GM18507 (cell line): ENCODE measurements around the gene SMARCC2.
"Not testable (repeated sequence)": the region's sequence is repeated elsewhere in the genome, so short reads cannot be mapped to it uniquely, and the experiment has no call there.

Experiments used
- DNase-seq: peaks from one replicate; pipeline ENCODE4 v3.0.0; 2011; ENCODE audit warnings: low read depth; ENCODE audit not compliant: insufficient read length; ENCODE audit errors: extremely low spot score
- FAIRE-seq: peaks from 2 replicates; lab custom pipeline; 2011; peaks lifted over from hg19 to GRCh38; lab: Jason Lieb, UNC

The SMARCC2 gene

DNA sequence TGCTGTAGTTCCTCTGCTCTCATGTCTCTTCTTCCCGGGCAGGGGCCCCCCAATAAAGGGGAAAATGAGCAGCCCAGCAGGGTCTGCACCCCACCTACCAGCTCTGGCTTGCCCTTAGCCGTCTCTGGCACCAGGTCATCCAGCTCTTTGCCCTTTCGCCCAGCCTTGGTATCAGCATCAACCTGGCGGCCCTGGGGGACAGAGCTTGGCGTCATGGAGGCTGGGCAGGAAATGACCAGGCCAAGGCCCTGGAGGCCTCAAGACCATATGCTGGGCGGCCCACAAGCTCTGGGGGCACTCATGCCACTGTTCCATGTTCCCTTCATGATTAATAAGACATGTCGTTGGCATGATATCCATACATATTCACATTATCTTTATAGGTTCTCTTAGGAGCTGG is 16.4 kb downstream of the SMARCC2 start:
- DNase-seq, result no peak
- FAIRE-seq, result no peak

DNA sequence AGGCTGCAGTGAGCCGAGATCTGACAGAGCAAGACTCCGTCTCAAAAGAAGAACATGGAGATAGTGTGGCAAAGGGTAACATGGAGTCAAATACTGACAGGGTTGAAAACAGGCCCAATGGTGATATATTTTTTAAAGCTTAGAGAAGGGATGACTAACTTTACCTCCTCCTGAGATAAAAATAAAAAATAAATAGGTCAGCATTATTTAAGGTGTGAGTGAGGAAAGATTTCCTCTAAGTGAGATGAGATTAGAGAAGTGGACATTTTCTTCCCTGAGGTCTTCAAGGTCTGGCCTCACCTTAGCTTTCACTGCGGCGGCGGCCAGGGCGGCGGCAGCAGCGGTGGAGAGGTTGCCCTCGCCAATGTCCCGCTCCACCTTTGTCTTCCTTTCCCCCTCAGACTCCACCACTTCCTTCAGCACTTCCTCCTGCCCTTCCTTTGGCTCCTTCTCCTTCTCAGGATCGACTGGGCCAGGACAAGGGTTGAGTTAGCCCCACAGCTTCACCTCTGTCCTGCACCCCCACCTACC is 20.0 kb downstream of the SMARCC2 start:
- DNase-seq (no peak), FAIRE-seq (no peak)

DNA sequence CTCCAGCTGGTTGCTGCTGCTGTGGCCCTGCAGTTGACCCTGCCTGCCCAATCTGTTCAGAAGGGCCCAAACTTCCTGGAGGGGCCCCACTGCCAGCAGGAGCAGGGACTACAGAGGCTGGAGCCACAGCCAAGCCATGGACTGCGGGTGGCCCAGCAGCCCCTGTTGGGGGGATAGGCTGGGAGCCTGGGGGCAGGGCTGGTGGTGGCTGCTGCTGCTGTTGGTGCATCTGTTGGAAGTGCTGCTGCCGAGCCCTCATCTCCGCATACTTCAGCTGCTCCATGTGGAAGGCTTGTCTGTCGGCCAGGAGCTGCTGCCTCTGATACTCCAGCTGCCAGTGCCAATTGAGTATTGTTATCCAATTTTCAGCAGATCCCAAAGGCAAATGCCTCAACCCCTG is 23.9 kb downstream of the SMARCC2 start:
- no peak for FAIRE-seq
- no peak for DNase-seq

DNA sequence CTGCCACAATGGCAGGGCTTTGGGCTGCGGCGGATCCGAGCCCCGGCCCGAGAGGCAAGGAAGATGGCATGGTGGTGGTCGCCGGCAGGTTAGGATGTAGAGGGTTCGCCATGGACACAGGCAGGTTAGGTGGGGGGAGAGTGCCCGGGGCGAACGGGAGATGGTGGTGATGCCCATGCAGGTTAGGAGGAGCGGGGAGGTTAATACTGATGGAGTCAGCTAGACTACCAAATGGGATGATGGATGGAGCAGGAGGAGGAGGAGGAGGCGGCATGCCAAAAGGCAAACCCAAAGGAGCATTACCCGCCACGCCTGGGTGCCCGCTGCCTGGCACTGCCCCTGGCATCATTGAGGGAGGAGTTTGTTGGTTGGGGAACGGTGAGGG is 24.9 kb downstream of the SMARCC2 start:
- DNase-seq, result no peak
- no peak for FAIRE-seq

DNA sequence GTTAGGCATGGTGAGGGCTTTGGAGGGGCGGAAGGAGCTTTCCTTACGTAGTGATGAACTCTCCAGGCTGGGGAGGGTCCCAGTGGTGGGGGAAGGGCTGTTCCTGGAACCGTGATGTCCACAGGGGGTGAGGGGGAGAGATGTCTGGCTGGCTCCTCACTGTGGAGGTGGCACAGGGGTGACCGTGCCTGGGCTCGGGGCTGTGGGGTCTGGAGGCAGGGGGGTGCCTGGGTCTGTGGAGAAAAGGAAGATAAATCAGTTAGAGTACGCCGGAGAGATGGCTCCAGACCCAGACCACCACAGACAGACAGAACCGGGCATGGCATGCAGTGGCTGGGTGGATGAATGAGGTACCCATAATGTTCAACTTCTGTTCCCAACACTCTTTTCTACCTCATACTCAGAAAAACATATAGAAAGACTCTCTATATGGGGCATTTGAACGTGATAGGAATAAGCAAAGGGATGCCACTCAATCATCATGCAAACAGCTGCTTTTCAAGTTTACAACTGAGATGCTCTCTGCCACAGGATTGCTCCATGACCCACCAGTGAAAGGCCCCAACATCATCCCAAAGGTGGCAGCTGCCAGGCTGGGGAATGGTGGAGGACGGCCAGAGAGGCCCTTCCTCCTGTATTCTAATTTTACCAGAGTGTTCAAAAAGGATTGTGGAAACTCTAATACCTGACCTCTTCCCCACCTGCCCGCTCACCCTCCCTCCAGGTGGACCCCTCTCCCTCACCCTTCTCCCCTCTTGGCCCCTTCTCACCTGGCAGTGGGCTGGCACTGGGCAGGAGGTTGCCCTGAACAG is 25.5 kb downstream of the SMARCC2 start:
- FAIRE-seq (no peak), DNase-seq (no peak)

DNA sequence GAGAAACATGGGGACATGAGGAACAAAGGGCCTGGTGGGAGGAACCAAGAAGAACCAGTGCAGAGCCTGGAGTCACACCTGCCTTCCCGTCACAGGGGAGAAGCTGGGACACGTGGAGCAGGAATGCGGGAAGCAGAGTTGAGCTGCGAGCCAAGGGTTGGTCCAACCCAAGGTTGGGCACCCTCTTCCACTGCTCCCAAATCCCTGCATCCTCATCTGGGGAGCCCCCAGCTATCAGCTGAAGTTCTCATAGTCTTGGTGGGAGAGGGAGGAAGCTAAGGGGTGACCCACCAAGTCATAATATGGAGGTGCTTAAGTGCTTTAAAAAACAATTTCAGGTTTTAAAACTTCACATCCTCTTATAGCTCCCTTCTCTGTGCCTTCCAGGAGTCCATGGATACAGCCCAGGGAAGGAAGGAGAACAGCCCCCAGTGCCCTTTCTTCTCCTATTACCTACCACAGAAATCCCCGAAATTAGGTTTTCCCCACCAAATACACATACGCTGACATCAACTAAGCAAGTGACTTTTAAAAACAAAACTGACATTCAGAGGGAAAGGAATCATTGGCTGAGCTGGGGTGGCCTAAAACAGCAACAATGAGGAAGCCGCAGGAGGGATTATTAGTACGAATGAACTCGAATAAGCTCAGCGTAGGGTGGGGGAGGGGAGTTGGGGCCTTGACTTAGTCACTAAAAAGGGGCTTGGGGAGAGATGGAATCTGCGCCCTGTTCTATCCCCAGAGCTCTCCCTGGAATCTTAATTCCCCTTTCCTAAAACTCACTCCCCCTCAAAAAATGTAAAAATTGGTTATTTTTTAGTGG is 26.6 kb downstream of the SMARCC2 start:
- DNase-seq (no peak), FAIRE-seq (no peak)

DNA sequence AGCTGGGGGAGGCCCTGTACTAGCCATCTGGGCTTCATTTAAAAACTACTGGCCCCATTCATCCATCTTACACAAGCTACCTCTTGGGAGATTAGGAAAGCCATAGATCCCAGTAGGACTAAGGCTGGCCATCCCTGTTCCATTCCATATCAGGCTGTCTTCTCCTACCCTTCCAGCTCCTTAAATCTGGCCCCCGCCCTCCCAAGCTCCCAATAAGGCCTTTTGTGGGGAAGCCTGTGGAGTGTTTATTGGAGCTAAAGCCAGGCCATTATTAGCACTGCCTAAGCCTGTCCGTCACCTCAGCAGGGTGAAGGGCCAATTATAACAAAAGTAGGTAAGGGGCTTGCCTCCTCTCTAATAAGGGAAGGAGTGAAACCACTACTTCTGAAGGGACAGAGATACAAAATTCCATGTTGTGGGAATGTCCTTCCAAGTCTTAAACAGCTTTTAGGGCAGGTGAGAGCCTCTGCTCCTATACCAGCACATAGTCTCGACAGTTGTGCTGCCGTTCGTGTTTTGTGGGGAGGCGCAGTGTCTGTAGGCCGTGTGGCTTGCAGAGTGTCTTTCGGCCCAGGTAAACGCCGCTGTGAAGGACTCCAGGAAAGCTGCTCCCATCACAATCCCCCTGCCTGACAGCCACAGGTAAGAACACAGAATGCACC is 27.5 kb downstream of the SMARCC2 start:
- FAIRE-seq (no peak), DNase-seq (no peak)

DNA sequence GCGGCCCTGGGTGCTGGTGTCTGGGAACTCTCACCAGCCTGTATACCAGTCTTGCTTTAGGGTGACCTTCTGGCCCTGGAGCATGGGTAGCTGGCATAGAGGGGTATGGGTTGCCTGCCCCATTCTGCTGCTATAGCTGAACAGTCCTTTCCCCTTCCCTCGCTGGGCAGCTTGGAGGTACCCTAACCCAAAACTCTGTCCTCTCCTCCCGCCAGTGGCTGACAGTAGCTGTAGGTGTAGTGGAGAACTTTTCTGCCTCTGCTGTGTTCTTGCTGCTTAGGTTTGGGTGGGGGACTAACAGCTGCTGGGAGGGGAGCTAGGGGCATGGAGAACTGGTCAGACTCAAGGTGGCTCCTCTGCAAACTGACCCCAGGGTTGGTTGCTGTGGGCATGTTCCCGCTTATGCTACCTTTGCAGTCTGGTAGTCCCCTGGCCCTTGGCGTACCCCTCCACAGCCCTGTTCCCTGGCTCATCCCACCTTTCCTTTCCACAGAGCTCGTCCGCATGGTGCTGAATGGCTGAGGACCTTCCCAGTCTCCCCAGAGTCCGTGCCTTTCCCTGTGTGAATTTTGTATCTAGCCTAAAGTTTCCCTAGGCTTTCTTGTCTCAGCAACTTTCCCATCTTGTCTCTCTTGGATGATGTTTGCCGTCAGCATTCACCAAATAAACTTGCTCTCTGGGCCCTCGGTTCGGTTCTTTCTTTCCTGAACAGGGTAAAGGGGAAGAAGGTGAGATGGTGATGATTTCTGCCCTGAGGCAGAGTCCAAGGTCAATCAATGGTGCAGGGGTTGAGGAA is 28.2 kb downstream of the SMARCC2 start:
- DNase-seq (no peak), FAIRE-seq (no peak)

DNA sequence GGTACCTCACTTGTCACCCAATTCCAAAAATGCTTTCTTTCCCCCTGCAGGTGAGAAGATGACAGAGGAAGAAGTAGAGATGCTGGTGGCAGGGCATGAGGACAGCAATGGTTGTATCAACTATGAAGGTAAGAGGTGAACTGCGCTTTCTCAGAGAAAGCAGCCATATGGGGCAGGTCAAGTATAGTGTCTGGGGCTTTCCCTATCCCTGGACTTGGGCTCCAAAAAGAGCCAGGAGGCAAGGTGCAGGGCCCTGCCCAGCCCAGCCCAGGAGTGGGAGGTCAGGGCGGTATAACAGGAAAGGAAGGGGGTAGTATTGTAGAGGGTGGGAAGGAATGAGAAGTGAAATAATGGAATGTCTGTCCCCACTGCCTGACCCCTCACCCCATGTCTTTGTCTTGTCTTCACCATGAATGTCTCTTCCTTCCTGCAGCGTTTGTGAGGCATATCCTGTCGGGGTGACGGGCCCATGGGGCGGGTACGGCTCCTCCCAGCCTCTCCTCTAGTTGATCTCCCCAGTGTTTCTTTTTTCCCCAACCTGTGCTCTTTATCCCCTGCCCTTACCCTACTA is 29.0 kb downstream of the SMARCC2 start:
- FAIRE-seq (no peak), DNase-seq (no peak)

DNA sequence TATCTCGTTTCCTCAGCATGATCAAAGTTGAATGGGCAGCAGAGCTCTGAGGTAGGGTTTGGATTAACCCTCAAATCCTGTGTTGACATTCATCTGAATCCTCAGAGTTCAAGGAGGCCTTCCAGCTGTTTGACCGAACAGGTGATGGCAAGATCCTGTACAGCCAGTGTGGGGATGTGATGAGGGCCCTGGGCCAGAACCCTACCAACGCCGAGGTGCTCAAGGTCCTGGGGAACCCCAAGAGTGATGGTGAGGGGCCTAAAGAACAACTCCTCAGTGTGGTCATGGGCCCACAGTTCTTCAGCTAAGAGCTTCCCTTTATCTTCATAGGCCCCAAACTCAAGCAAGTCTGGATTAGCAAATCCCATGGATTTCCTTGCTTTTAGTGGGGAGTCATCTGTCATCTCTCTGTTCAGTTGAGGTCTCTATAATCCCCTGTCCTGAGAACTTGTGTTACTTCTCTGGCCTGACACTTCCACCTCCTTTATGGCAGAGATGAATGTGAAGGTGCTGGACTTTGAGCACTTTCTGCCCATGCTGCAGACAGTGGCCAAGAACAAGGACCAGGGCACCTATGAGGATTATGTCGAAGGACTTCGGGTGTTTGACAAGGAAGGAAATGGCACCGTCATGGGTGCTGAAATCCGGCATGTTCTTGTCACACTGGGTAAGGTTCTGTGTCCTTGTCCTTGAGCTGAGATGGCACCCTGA is 29.6 kb downstream of the SMARCC2 start:
- DNase-seq, result no peak
- no peak for FAIRE-seq

DNA sequence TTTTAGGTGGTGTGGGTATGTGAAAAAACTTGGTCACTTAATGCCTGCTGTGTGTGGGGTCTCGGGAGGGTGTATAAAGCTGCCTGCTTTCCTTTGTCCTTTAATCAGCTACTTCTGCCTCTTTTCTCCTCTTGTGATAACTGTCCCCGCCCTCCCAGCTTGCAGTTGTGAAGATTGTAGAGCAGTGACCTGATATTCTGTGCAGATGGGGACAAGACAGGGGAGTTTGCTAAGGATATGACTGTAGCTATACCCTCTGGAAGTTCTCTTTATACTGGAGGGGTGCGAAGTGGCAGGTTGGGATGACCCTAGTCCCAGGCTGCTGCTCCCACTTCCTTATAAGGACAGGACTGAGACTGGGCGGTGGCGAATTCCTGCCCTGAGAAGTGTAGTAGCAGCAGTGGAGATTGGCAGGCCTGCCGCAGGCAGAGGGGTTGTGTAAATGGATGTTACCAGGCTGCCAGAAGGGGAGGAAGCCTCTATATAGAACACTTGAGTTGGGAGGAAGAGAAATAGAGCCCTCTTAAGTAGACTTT is 30.3 kb downstream of the SMARCC2 start:
- DNase-seq (no peak), FAIRE-seq (peak; percentile 72)

DNA sequence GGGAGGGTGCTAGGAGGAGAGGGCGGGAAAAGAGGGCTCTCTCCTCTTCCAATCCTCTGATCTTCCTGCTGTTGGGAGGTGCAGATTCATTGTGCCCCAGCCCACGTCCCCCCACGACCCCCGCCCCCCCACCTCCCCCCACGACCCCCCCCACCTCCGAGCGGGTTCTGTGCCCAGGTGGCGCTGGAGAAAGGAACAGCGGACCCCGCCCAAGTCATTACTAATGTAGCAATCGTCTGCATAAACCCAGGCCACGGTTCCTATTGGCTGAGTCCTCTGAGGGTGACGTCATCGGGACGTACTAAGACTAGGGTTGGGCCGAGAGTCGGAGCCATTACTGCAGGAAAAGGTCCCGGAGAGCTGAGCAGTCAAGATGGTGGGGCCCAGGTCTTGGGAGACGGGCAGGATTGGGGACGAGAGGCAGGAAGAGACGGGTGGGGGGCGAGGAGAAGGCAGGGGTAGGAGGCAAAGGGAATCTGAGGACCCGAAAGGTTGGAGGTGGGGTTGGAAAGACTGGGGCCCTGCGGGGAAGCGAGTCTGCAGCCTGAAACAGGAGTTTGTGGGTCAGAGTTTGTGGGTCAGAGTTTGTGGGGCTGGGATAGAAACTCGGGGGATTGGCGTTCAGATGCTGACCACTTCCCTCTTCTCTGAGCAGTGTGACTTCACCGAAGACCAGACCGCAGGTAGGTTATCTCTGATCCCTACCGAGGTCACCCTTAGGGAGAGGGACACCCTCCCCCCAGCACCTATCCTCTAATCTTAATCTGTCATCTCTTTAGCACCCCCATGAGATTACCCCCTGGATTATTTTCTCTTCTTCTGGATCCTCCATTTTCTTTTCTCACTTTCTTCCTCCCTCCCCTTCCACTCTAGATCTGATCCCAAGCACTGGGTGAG is 31.0 kb downstream of the SMARCC2 start, which contains the start of gene MYL6:
Gene MYL6 (plus strand): TSS at position 331 of the 897 bp plus-strand sequence. CDS start 43 bp downstream, at position 374.
- DNase-seq (peak; percentile 80), FAIRE-seq (peak; percentile 96)

DNA sequence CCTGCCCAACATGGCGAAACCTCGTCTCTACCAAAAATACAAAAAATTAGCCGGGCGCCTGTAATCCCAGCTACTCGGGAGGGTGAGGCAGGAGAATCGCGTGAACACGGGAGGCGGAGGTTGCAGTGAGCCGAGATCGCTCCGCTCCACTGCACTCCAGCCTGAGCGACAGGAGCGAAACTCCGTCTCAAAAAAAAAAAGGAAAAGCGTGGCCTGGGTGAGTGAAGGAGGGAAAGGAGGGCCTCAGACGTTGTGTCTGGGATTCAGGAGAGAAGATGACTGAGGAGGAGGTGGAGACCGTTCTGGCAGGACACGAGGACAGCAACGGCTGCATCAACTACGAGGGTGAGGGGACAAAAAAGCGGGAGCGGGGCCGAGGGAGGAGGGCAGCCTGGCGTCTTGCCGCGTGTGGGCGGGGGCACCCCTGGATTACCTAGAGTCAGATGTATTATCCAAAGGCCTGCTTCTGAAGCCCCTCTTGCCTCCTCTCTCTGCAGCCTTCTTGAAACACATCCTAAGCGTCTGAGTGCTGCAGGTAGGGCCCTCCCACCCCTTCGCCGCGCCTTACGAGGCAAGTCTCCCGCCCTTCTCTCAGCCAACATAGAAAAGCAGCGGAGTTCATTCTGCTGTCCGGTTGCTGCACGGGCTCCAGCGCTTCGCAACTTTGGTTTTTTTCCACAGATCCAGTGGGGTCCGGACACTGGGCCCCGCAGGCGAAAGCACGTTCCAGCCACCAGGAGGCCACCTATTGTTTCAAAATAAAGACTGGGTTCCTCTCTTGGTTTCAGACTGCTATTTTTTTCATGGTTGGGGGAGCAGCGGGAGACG is 31.9 kb downstream of the SMARCC2 start:
- FAIRE-seq (no peak), DNase-seq (peak; percentile 58)

DNA sequence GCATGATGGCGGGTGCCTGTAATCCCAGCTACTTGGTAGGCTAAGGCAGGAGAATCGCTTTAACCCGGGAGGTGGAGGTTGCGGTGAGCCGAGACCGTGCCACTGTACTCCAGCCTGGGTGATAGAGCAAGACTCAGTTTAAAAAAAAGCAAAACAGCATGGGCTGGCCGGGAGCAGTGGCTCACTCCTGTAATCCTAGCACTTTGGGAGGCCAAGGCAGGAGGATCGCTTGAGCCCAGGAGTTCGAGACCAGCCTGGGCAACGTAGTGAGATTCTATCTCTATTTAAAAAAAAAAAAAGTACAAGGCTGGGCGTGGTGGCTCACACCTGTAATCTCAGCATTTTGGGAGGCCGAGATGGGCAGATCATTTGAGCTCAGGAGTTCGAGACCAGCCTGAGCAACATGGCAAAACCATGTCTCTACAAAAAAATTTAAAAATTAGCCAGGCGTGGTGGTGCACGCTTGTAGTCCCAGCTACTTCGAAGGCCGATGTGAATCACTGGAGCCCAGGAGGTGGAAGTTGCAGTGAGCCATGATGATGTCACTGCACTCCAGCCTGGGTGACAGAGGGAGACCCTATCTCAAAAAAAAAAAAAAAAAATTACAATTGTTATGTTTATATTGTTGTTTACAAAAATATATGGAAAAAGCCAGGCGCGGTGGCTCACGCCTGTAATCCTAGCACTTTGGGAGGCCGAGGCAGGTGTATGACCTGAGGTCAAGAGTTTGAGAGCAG is 32.7 kb downstream of the SMARCC2 start:
- DNase-seq, FAIRE-seq: not testable (repeated sequence)

DNA sequence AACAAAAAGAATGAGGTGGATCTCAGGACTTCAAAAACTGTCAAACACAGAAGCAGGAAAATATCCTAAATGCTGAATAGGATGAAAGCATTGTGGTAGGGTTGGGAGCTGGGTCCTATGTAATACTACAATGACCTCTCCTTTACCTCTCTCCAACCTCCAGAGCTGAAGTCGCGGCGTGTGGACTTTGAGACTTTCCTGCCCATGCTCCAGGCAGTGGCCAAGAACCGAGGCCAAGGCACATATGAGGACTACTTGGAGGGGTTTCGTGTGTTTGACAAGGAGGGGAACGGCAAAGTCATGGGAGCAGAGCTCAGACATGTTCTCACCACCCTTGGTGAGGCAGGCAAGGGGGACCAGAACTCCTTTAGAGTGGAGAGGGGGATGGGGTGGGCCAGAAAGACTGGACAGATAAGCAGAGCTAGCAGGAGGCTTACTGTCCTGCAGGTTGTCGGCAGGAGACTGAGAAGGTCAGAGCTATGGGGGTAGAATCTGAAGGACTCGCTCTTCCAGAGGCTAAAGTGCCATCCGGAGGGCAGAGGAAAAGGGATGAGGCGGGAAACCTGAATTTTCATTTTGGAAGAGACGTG is 33.9 kb downstream of the SMARCC2 start:
- no peak for FAIRE-seq

More for the DNA sequence above, 33.9 kb downstream of the SMARCC2 start:
- no peak for DNase-seq
